ENCODE measurements around the gene LRPAP1.
"Not testable (repeated sequence)": the region's sequence is repeated elsewhere in the genome, so short reads cannot be mapped to it uniquely, and the experiment has no call there.

LRPAP1 gene

GRCh38 chr4:3560465-3560864 lies 28.2 kb upstream of the LRPAP1 start:
- DNase-seq, result not testable (repeated sequence)

- DNase-seq, result not testable (repeated sequence)
Measured at GRCh38 chr4:3559381-3560290, 27.4 kb upstream of the LRPAP1 start.

GRCh38 chr4:3558514-3558836 lies 26.3 kb upstream of the LRPAP1 start:
- DNase-seq, result not testable (repeated sequence)

- DNase-seq, result not testable (repeated sequence)
Measured at GRCh38 chr4:3557676-3558513, 25.7 kb upstream of the LRPAP1 start.

GRCh38 chr4:3557088-3557492 lies 24.9 kb upstream of the LRPAP1 start:
- not testable (repeated sequence) for DNase-seq

GRCh38 chr4:3556244-3556867 lies 24.1 kb upstream of the LRPAP1 start:
- DNase-seq, result not testable (repeated sequence)

- DNase-seq, result not testable (repeated sequence)
Measured at GRCh38 chr4:3555459-3556070, 23.3 kb upstream of the LRPAP1 start.

- not testable (repeated sequence) for DNase-seq
Measured at GRCh38 chr4:3551366-3551765, 19.1 kb upstream of the LRPAP1 start.

- DNase-seq, result not testable (repeated sequence)
Measured at GRCh38 chr4:3550792-3551325, 18.6 kb upstream of the LRPAP1 start.

GRCh38 chr4:3550041-3550440 lies 17.8 kb upstream of the LRPAP1 start:
- not testable (repeated sequence) for DNase-seq

- not testable (repeated sequence) for DNase-seq
Measured at GRCh38 chr4:3549694-3550001, 17.4 kb upstream of the LRPAP1 start.

- not testable (repeated sequence) for DNase-seq
Measured at GRCh38 chr4:3548991-3549693, 16.9 kb upstream of the LRPAP1 start.

GRCh38 chr4:3546721-3547120 lies 14.5 kb upstream of the LRPAP1 start:
- DNase-seq, result not testable (repeated sequence)

- not testable (repeated sequence) for DNase-seq
Measured at GRCh38 chr4:3545351-3545750, 13.1 kb upstream of the LRPAP1 start.

GRCh38 chr4:3544259-3545025 lies 12.2 kb upstream of the LRPAP1 start:
- DNase-seq, result not testable (repeated sequence)

GRCh38 chr4:3543415-3543814 lies 11.2 kb upstream of the LRPAP1 start:
- not testable (repeated sequence) for DNase-seq

GRCh38 chr4:3538906-3539305 lies 6.7 kb upstream of the LRPAP1 start:
- not testable (repeated sequence) for DNase-seq

GRCh38 chr4:3535812-3536211 lies 3.6 kb upstream of the LRPAP1 start:
- not testable (repeated sequence) for DNase-seq

GRCh38 chr4:3533423-3533820 lies 1.2 kb upstream of the LRPAP1 start:
- DNase-seq, result no peak

- DNase-seq, result no peak
Measured at GRCh38 chr4:3532751-3533422, 665 bp upstream of the LRPAP1 start.

Measured in activated T-cell treated with anti-CD3 and anti-CD28 coated beads for 4 hours (primary cell).